ENCODE results near the gene FICD.

DNA sequence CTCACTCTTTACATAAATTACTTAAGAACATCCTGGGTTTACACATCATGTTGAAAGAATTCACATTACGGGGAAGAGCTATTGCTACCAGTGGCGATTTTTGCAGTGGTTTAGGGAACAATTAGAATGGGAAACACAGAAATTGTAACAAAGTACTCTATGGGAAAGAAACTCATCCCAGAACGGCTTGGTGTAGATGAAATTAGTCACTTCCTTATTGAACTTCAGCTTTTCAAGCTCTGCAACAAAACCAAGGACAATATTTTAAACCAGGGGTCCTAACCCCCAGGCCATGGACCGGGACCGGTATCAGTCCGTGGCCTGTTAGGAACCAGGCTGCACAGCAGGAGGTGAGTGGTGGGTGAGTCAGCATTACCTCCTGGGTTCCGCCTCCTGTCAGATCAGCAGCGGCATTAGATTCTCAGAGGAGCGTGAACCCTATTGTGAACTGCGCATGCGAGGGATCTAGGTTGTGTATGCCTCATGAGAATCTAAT, 32.3 kb upstream of the FICD start:
- TF ChIP-seq POLR2AphosphoS5 (IDR thresholded peaks at IDR 0.05): no peak
- TF ChIP-seq EZH2 (IDR thresholded peaks at IDR 0.05; ENCODE audit: borderline replicate concordance, insufficient read depth, low read length, poor library complexity, severe bottlenecking): no peak
- no peak for TF ChIP-seq EP300 (conservative IDR thresholded peaks at IDR 0.05; ENCODE audit: poor library complexity, severe bottlenecking)
- TF ChIP-seq, protein P1, sequence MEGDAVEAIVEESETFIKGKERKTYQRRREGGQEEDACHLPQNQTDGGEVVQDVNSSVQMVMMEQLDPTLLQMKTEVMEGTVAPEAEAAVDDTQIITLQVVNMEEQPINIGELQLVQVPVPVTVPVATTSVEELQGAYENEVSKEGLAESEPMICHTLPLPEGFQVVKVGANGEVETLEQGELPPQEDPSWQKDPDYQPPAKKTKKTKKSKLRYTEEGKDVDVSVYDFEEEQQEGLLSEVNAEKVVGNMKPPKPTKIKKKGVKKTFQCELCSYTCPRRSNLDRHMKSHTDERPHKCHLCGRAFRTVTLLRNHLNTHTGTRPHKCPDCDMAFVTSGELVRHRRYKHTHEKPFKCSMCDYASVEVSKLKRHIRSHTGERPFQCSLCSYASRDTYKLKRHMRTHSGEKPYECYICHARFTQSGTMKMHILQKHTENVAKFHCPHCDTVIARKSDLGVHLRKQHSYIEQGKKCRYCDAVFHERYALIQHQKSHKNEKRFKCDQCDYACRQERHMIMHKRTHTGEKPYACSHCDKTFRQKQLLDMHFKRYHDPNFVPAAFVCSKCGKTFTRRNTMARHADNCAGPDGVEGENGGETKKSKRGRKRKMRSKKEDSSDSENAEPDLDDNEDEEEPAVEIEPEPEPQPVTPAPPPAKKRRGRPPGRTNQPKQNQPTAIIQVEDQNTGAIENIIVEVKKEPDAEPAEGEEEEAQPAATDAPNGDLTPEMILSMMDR (IDR thresholded peaks at IDR 0.05; ENCODE audit: poor library complexity, severe bottlenecking): no peak
- no peak for TF ChIP-seq TAF1 (IDR thresholded peaks at IDR 0.05; ENCODE audit: low read depth)
- TF ChIP-seq, protein P2, sequence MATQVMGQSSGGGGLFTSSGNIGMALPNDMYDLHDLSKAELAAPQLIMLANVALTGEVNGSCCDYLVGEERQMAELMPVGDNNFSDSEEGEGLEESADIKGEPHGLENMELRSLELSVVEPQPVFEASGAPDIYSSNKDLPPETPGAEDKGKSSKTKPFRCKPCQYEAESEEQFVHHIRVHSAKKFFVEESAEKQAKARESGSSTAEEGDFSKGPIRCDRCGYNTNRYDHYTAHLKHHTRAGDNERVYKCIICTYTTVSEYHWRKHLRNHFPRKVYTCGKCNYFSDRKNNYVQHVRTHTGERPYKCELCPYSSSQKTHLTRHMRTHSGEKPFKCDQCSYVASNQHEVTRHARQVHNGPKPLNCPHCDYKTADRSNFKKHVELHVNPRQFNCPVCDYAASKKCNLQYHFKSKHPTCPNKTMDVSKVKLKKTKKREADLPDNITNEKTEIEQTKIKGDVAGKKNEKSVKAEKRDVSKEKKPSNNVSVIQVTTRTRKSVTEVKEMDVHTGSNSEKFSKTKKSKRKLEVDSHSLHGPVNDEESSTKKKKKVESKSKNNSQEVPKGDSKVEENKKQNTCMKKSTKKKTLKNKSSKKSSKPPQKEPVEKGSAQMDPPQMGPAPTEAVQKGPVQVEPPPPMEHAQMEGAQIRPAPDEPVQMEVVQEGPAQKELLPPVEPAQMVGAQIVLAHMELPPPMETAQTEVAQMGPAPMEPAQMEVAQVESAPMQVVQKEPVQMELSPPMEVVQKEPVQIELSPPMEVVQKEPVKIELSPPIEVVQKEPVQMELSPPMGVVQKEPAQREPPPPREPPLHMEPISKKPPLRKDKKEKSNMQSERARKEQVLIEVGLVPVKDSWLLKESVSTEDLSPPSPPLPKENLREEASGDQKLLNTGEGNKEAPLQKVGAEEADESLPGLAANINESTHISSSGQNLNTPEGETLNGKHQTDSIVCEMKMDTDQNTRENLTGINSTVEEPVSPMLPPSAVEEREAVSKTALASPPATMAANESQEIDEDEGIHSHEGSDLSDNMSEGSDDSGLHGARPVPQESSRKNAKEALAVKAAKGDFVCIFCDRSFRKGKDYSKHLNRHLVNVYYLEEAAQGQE (IDR thresholded peaks at IDR 0.05; ENCODE audit: borderline replicate concordance): no peak
- TF ChIP-seq SMC3 (conservative IDR thresholded peaks at IDR 0.05; ENCODE audit: poor library complexity): no peak
- no peak for TF ChIP-seq RAD21 (conservative IDR thresholded peaks at IDR 0.05)

All from neural cell (in vitro differentiated cells).